GM23338 (cell line): Measurements from ENCODE around the gene CHD8. TPM values are rescaled to one million over a fixed set of nuclear protein-coding genes. Genes with fewer than 3 reads are reported as not detected.

Experiments used
- ATAC-seq: fragments of 200-7000 bp; cut with Tn5 transposase; 3 replicates; pipeline ENCODE4 v1.9.1; 2020
- DNase-seq: peaks from one replicate; pipeline ENCODE4 v3.0.0-alpha.2; 2015; ENCODE audit warnings: low spot score
- H2AFZ ChIP-seq: fragments of 200-600 bp; sonication (generic); 2 replicates; pipeline ENCODE4 v1.8.0; 2016; ENCODE audit warnings: antibody characterized with exemption, mild to moderate bottlenecking, moderate library complexity
- H3F3A ChIP-seq: fragments of 200-600 bp; sonication (generic); replicated peaks from 2 replicates; pipeline ENCODE4 v1.8.0; 2017; ENCODE audit warnings: antibody characterized with exemption, mixed run types, low read depth
- H3K27ac ChIP-seq: fragments of 200-600 bp; sonication (generic); 2 replicates; pipeline ENCODE4 v1.6.1; 2016; ENCODE audit warnings: low read depth
- H3K27me3 ChIP-seq: fragments of 200-600 bp; sonication (generic); 2 replicates; pipeline ENCODE4 v1.8.0; 2016; ENCODE audit warnings: mild to moderate bottlenecking, mixed run types, moderate library complexity; ENCODE audit not compliant: insufficient read depth
- H3K36me3 ChIP-seq: fragments of 200-600 bp; sonication (generic); 2 replicates; pipeline ENCODE4 v1.8.0; 2016; ENCODE audit warnings: mild to moderate bottlenecking; ENCODE audit not compliant: insufficient read depth
- H3K4me1 ChIP-seq: fragments of 200-600 bp; sonication (generic); 2 replicates; pipeline ENCODE4 v1.8.0; 2016; ENCODE audit warnings: mild to moderate bottlenecking, moderate library complexity; ENCODE audit not compliant: insufficient read depth
- H3K4me2 ChIP-seq: fragments of 200-600 bp; sonication (generic); 2 replicates; pipeline ENCODE4 v1.7.1; 2017; ENCODE audit warnings: mixed run types
- H3K4me3 ChIP-seq: fragments of 200-600 bp; sonication (generic); 2 replicates; pipeline ENCODE4 v1.6.1; 2016; ENCODE audit warnings: mixed run types
- H3K79me2 ChIP-seq: fragments of 200-600 bp; sonication (generic); replicated peaks from 2 replicates; pipeline ENCODE4 v1.8.0; 2017; ENCODE audit warnings: mild to moderate bottlenecking; ENCODE audit not compliant: insufficient read depth
- H3K9me2 ChIP-seq: fragments of 200-600 bp; sonication (generic); 2 replicates; pipeline ENCODE4 v1.8.0; 2017; ENCODE audit not compliant: insufficient read depth
- H4K20me1 ChIP-seq: fragments of 200-600 bp; sonication (generic); replicated peaks from 2 replicates; pipeline ENCODE4 v1.8.0; 2017; ENCODE audit warnings: mild to moderate bottlenecking; ENCODE audit not compliant: insufficient read depth
- H3K27ac Mint-ChIP-seq: 2 replicates; pipeline ENCODE4 v1.8.0; 2020; ENCODE audit warnings: inconsistent platforms, mild to moderate bottlenecking, moderate library complexity, mixed read lengths
- H3K27me3 Mint-ChIP-seq: 3 replicates; pipeline ENCODE4 v1.8.0; 2022; ENCODE audit warnings: low read depth, mild to moderate bottlenecking, moderate library complexity, mixed read lengths, inconsistent platforms; ENCODE audit not compliant: insufficient read depth, poor library complexity
- H3K36me3 Mint-ChIP-seq: 3 replicates; pipeline ENCODE4 v1.8.0; 2021; ENCODE audit warnings: low read depth, mild to moderate bottlenecking, inconsistent platforms, moderate library complexity, mixed read lengths
- H3K4me1 Mint-ChIP-seq: 3 replicates; pipeline ENCODE4 v1.8.0; 2020; ENCODE audit warnings: mild to moderate bottlenecking, inconsistent platforms, mixed read lengths
- H3K4me3 Mint-ChIP-seq: 3 replicates; pipeline ENCODE4 v1.8.0; 2021; ENCODE audit warnings: moderate library complexity, mild to moderate bottlenecking, inconsistent platforms, mixed read lengths
- H3K9me3 Mint-ChIP-seq: 3 replicates; pipeline ENCODE4 v1.8.0; 2020; ENCODE audit warnings: moderate library complexity, mild to moderate bottlenecking, inconsistent platforms, mixed read lengths
- CREB1 ChIP-seq: fragments of 250-450 bp; sonication (Bioruptor Pico); IDR thresholded peaks from 2 replicates; pipeline ENCODE4 v1.5.0; 2020; ENCODE audit warnings: low read depth, mild to moderate bottlenecking, moderate library complexity
- CTCF ChIP-seq, 2 experiments: fragments of 200-600 bp in 1 of 2; sonication (generic) in 1 of 2; conservative IDR thresholded peaks; 2 replicates each; pipeline versions ENCODE4 v1.5.1 to v1.6.1; 2016 to 2017; ENCODE audit warnings: antibody characterized with exemption in 2 of 2, low read depth in 2 of 2, mild to moderate bottlenecking in 2 of 2, moderate library complexity in 1 of 2
- ETS1 ChIP-seq: IDR thresholded peaks from 2 replicates; pipeline ENCODE4 v1.6.1; 2016; ENCODE audit warnings: antibody characterized with exemption
- EZH2 ChIP-seq: fragments of 200-600 bp; sonication (generic); IDR thresholded peaks from one replicate; pipeline ENCODE4 v1.8.0; 2017; ENCODE audit warnings: antibody characterized with exemption, mild to moderate bottlenecking, low read depth; ENCODE audit not compliant: unreplicated experiment
- EZH2phosphoT487 ChIP-seq: fragments of 200-600 bp; sonication (generic); IDR thresholded peaks from one replicate; pipeline ENCODE4 v1.8.1; 2018; ENCODE audit warnings: antibody characterized with exemption; ENCODE audit not compliant: unreplicated experiment
- JUNB ChIP-seq: IDR thresholded peaks from one replicate; pipeline ENCODE4 v1.6.1; 2016; ENCODE audit warnings: antibody characterized with exemption; ENCODE audit not compliant: unreplicated experiment
- NANOG ChIP-seq: IDR thresholded peaks from 2 replicates; pipeline ENCODE4 v1.6.1; 2016; ENCODE audit warnings: antibody characterized with exemption, borderline replicate concordance
- POLR2AphosphoS5 ChIP-seq: IDR thresholded peaks from 2 replicates; pipeline ENCODE4 v1.6.1; 2016; ENCODE audit warnings: antibody characterized with exemption, low read depth
- REST ChIP-seq: IDR thresholded peaks from one replicate; pipeline ENCODE4 v1.6.1; 2018; ENCODE audit warnings: antibody characterized with exemption; ENCODE audit not compliant: unreplicated experiment
- STAT1 ChIP-seq: IDR thresholded peaks from one replicate; pipeline ENCODE4 v1.6.1; 2016; ENCODE audit warnings: antibody characterized with exemption; ENCODE audit not compliant: unreplicated experiment
- ZNF114 ChIP-seq: fragments of 250-450 bp; sonication (Bioruptor Pico); IDR thresholded peaks from 2 replicates; pipeline ENCODE4 v1.5.0; 2020; ENCODE audit warnings: mild to moderate bottlenecking, moderate library complexity
- ZNF331 ChIP-seq: fragments of 250-450 bp; sonication (Bioruptor Pico); IDR thresholded peaks from 2 replicates; pipeline ENCODE4 v1.5.0; 2020; ENCODE audit warnings: low read depth, mild to moderate bottlenecking, moderate library complexity
- ZNF462 ChIP-seq: fragments of 250-450 bp; sonication (Bioruptor Pico); IDR thresholded peaks from 2 replicates; pipeline ENCODE4 v1.5.0; 2020; ENCODE audit warnings: mild to moderate bottlenecking, moderate library complexity
- polyA plus RNA-seq: library from polyadenylated mRNA; unstranded; fragments of >200 nt; fragmentation: Nextera tagmentation; extraction: Ambion mirVana; gene quantifications from 2 replicates; pipeline ENCODE4 v1.2.1, GENCODE V29; 2016
- total RNA-seq: library from RNA; depleted of rRNA; stranded (reverse); fragments of >200 nt; shearing (Covaris generic); gene quantifications from 2 replicates; pipeline ENCODE4 v1.2.3, GENCODE V29; 2014

Gene CHD8
- total and polyA plus RNA-seq, 2 experiments from 2014 or later, result 96.2 to 129 TPM

GRCh38 chr14:21496453-21496852 lies 40.5 kb upstream of the CHD8 start:
- TF ChIP-seq EZH2 (no peak), JUNB (no peak), NANOG (no peak), CREB1 (CRISPR knock-in tag) (no peak), EZH2phosphoT487 (no peak), STAT1 (no peak), REST (no peak), CTCF (conservative IDR thresholded peaks at IDR 0.05; ENCODE audit: low read depth in 2 of 2) (no peak), ZNF331 (CRISPR knock-in tag) (no peak), ETS1 (no peak), ZNF114 (CRISPR knock-in tag) (no peak), POLR2AphosphoS5 (no peak), ZNF462 (CRISPR knock-in tag) (no peak)
- Histone ChIP-seq H3F3A (peaks cover 19% of the 10 kb centered on the region; the same call in 1 of the 2 replicates), H3K4me3 (no peak overlapping the region), H3K9me2 (no peaks in the 10 kb centered on the region), H4K20me1 (no peaks in the 10 kb centered on the region), H3K36me3 (peaks cover 55% of the 10 kb centered on the region), H2AFZ (no peak overlapping the region), H3K79me2 (no peaks in the 10 kb centered on the region), H3K4me2 (no peak overlapping the region), H3K27me3 (no peaks in the 10 kb centered on the region), H3K27ac (peak overlapping the region; percentile 61), H3K4me1 (peaks cover 12% of the 10 kb centered on the region)
- H3K27me3 Mint-ChIP-seq, result peaks cover 3% of the 10 kb centered on the region
- peaks cover 33% of the 10 kb centered on the region for H3K4me1 Mint-ChIP-seq
- H3K4me3 Mint-ChIP-seq, result no peak overlapping the region
- DNase-seq (no peak), ATAC-seq (no peak)
- H3K36me3 Mint-ChIP-seq, result peaks cover 94% of the 10 kb centered on the region
- no peaks in the 10 kb centered on the region for H3K9me3 Mint-ChIP-seq
- H3K27ac Mint-ChIP-seq, result peak overlapping the region; percentile 24; the same call in 1 of the 2 replicates
